HepG2 (cell line): Measurements from ENCODE around the gene EFEMP2. TPM values are rescaled to one million over a fixed set of nuclear protein-coding genes. Genes with fewer than 3 reads are reported as not detected.

Experiments used
- ATAC-seq: fragments of 200-7000 bp; cut with Tn5 transposase; 3 replicates; pipeline ENCODE4 v1.9.1; 2020; ENCODE audit warnings: mild to moderate bottlenecking, moderate library complexity
- BruUV-seq: library from RNA; stranded (reverse); fragments of 400-500 nt; replicated peaks from 2 replicates; lab custom pipeline; 2021; lab: Mats Ljungman, UMichigan
- CTCF ChIA-PET: fragments of 300-600 bp; formaldehyde crosslinking; extraction: SDS; loops from one replicate; lab custom pipeline; 2021; ENCODE audit warnings: low total read pairs, inconsistent platforms, low intra/inter-chr PET ratio; lab: Yijun Ruan, JAX
- POLR2A ChIA-PET: fragments of 350-600 bp; sonication (Branson Sonifier 250); formaldehyde crosslinking; loops from one replicate; lab custom pipeline; 2020; ENCODE audit warnings: antibody characterized with exemption, inconsistent platforms; lab: Yijun Ruan, JAX
- DNase-seq: peaks from one replicate; pipeline ENCODE4 v3.0.0-alpha.2; 2015; ENCODE audit warnings: low spot score
- FAIRE-seq: peaks from 3 replicates; lab custom pipeline; 2011; peaks lifted over from hg19 to GRCh38; lab: Jason Lieb, UNC
- H2AFZ ChIP-seq: one replicate; pipeline ENCODE4 v1.6.1; 2011; ENCODE audit warnings: low read length, inconsistent platforms
- H3K27ac ChIP-seq: fragments of 300-600 bp; 3 replicates; pipeline ENCODE4 v1.8.0; 2011; ENCODE audit warnings: mixed run types, mild to moderate bottlenecking, mixed read lengths, low read length, inconsistent platforms; ENCODE audit not compliant: insufficient read depth; ENCODE audit errors: extremely low read length
- H3K27me3 ChIP-seq, 2 experiments: fragments of 200-600 bp in 1 of 2; 2 replicates in 1 of 2; 3 replicates in 1 of 2; pipeline versions ENCODE4 v1.6.0 to v1.8.0; 2011; ENCODE audit warnings: low read length in 2 of 2, mild to moderate bottlenecking in 2 of 2, moderate library complexity in 2 of 2, inconsistent platforms in 1 of 2; ENCODE audit not compliant: insufficient read depth in 2 of 2, control insufficient read depth in 1 of 2
- H3K36me3 ChIP-seq, 2 experiments: fragments of 200-600 bp in 1 of 2; replicated peaks in 1 of 2; 2 replicates in 1 of 2; 3 replicates in 1 of 2; pipeline versions ENCODE4 v1.5.1 to v1.8.0; 2011; ENCODE audit warnings: low read length in 2 of 2, inconsistent platforms in 1 of 2; ENCODE audit not compliant: insufficient read depth in 2 of 2, control insufficient read depth in 1 of 2
- H3K4me1 ChIP-seq: 2 replicates; pipeline ENCODE4 v1.5.1; 2012; ENCODE audit warnings: low read length, inconsistent platforms; ENCODE audit not compliant: insufficient read depth
- H3K4me2 ChIP-seq: 2 replicates; pipeline ENCODE4 v1.6.0; 2011; ENCODE audit warnings: low read depth, low read length, inconsistent platforms
- H3K4me3 ChIP-seq, 3 experiments: fragments of 200-600 bp in 1 of 3; sonication (generic), shearing (Covaris generic) in 1 of 3; replicated peaks in 1 of 3; 2 replicates each; pipeline ENCODE4 v1.5.1; 2011 to 2016; ENCODE audit warnings: low read length in 3 of 3, inconsistent platforms in 2 of 3, low read depth in 2 of 3, mild to moderate bottlenecking in 2 of 3, control low read depth in 1 of 3, mixed read lengths in 1 of 3; ENCODE audit not compliant: insufficient read depth in 1 of 3
- H3K79me2 ChIP-seq: one replicate; pipeline ENCODE4 v1.6.1; 2011; ENCODE audit warnings: low read length, inconsistent platforms; ENCODE audit not compliant: insufficient read depth
- H3K9ac ChIP-seq: 2 replicates; pipeline ENCODE4 v1.6.0; 2011; ENCODE audit warnings: mild to moderate bottlenecking, low read depth, low read length, inconsistent platforms; ENCODE audit not compliant: insufficient read depth
- H3K9me3 ChIP-seq: 2 replicates; pipeline ENCODE4 v1.5.1; 2012; ENCODE audit warnings: mild to moderate bottlenecking, low read length
- H4K20me1 ChIP-seq: 2 replicates; pipeline ENCODE4 v1.6.0; 2011; ENCODE audit warnings: inconsistent platforms, mild to moderate bottlenecking, low read length, moderate library complexity; ENCODE audit not compliant: insufficient read depth
- ATF7 ChIP-seq, 2 experiments: fragments of 450-650 bp in 1 of 2; sonication (generic) in 1 of 2; formaldehyde crosslinking in 1 of 2; IDR thresholded peaks; 2 replicates each; pipeline versions ENCODE4 v1.4.0 to v1.6.1; 2016 to 2020; ENCODE audit warnings: antibody characterized with exemption in 1 of 2, mild to moderate bottlenecking in 1 of 2, missing genetic modification reagents in 1 of 2
- GABPA ChIP-seq, 2 experiments: IDR thresholded peaks; 2 replicates each; pipeline ENCODE4 v1.6.1; 2011 to 2016; ENCODE audit warnings: low read depth in 2 of 2, low read length in 1 of 2, missing biosample characterization in 1 of 2, missing genetic modification characterization in 1 of 2
- POLR2G ChIP-seq: fragments of 200-400 bp; formaldehyde crosslinking; IDR thresholded peaks from 2 replicates; pipeline ENCODE4 v1.6.1; 2018; ENCODE audit warnings: mild to moderate bottlenecking, low read depth, low read length, moderate library complexity
- RXRA ChIP-seq: sonication (generic); formaldehyde crosslinking; IDR thresholded peaks from 2 replicates; pipeline ENCODE4 v1.5.1; 2020; ENCODE audit warnings: missing genetic modification reagents
- SATB2 ChIP-seq: sonication (generic); formaldehyde crosslinking; IDR thresholded peaks from 2 replicates; pipeline ENCODE4 v1.5.0; 2020; ENCODE audit warnings: missing genetic modification reagents
- SIN3A ChIP-seq: IDR thresholded peaks from 2 replicates; pipeline ENCODE4 v1.6.1; 2011; ENCODE audit warnings: low read depth, mild to moderate bottlenecking, control low read depth, low read length, borderline replicate concordance
- SNRNP70 ChIP-seq: fragments of 200-400 bp; formaldehyde crosslinking; IDR thresholded peaks from 2 replicates; pipeline ENCODE4 v1.6.1; 2017; ENCODE audit warnings: mild to moderate bottlenecking, low read depth, low read length, moderate library complexity
- SOX13 ChIP-seq, 3 experiments: fragments of 450-650 bp in 1 of 3; sonication (generic) in 1 of 3; formaldehyde crosslinking in 1 of 3; IDR thresholded peaks in 2 of 3; conservative IDR thresholded peaks in 1 of 3; 2 replicates each; pipeline versions ENCODE4 v1.5.0 to v1.6.1; 2016 to 2020; ENCODE audit warnings: antibody characterized with exemption in 1 of 3, mild to moderate bottlenecking in 1 of 3, missing compliant biosample characterization in 1 of 3, missing genetic modification reagents in 1 of 3, moderate library complexity in 1 of 3
- SRY ChIP-seq: sonication (generic); formaldehyde crosslinking; IDR thresholded peaks from 2 replicates; pipeline ENCODE4 v1.8.0; 2022; ENCODE audit warnings: mild to moderate bottlenecking, missing genetic modification reagents
- ZNF629 ChIP-seq: sonication (generic); formaldehyde crosslinking; conservative IDR thresholded peaks from 2 replicates; pipeline ENCODE4 v1.5.0; 2020; ENCODE audit warnings: missing genetic modification reagents
- ZNF768 ChIP-seq: sonication (generic); formaldehyde crosslinking; IDR thresholded peaks from 2 replicates; pipeline ENCODE4 v1.4.0; 2020; ENCODE audit warnings: missing genetic modification reagents
- ZNF776 ChIP-seq: sonication (generic); formaldehyde crosslinking; IDR thresholded peaks from 2 replicates; pipeline ENCODE4 v1.4.0; 2020; ENCODE audit warnings: mild to moderate bottlenecking, missing genetic modification reagents
- ZNF841 ChIP-seq: sonication (generic); formaldehyde crosslinking; IDR thresholded peaks from 2 replicates; pipeline ENCODE4 v1.8.1; 2023; ENCODE audit warnings: missing genetic modification reagents, borderline replicate concordance
- WGBS: methylation state at CpG from one replicate; pipeline ENCODE4 v1.1.6; 2017; ENCODE audit warnings: low lambda C conversion rate; 5-methylcytosine and 5-hydroxymethylcytosine counted together
- in situ Hi-C: cut with HindIII; loops from 2 replicates; pipeline ENCODE4 v1.10.0; 2017; ENCODE audit warnings: low pct_unique_long_range_greater_than_20kb; ENCODE audit not compliant: extremely low pct_ligation_motif_present
- intact Hi-C: fragments of 100-400 bp; cut with micrococcal nuclease; formaldehyde crosslinking; loops from one replicate; pipeline ENCODE4 v1.10.0; 2022; ENCODE audit not compliant: unreplicated experiment
- polyA plus RNA-seq, 8 experiments: library from polyadenylated mRNA; depleted of rRNA in 3 of 8; stranded (reverse) in 7 of 8; unstranded in 1 of 8; fragments of >200 nt; fragmentation: Illumina TruSeq in 4 of 8; extraction: Trizol in 4 of 8; gene quantifications; 2 replicates each; pipeline versions ENCODE4 v1.2.1 to v1.2.3, GENCODE V29; 2011 to 2016; ENCODE audit warnings: low read depth in 4 of 8, missing spikeins in 1 of 8, mixed read lengths in 1 of 8; ENCODE audit not compliant: insufficient read depth in 1 of 8
- total RNA-seq, 5 experiments: library from RNA; depleted of rRNA; stranded (reverse); fragments of >200 nt; fragmentation: Illumina TruSeq; extraction: Trizol; gene quantifications; 2 replicates each; pipeline ENCODE4 v1.2.3, GENCODE V29; 2016; ENCODE audit warnings: low read depth in 1 of 5
- TF ChIP-seq, protein P1 (sequence below): IDR thresholded peaks from 2 replicates; pipeline ENCODE4 v1.6.1; 2016; ENCODE audit warnings: missing compliant biosample characterization, missing genetic modification reagents, borderline replicate concordance
- TF ChIP-seq, protein P2 (sequence below): sonication (generic); formaldehyde crosslinking; IDR thresholded peaks from 2 replicates; pipeline ENCODE4 v1.8.0; 2022; ENCODE audit warnings: missing genetic modification reagents, mild to moderate bottlenecking, moderate library complexity, borderline replicate concordance

The EFEMP2 gene
- total and polyA plus RNA-seq, 2 of the 13 experiments (the other 11 are each of a cell fraction or from before 2014, with no cell fraction given), result 7.4 to 29.7 TPM

- TF ChIP-seq, protein P1, sequence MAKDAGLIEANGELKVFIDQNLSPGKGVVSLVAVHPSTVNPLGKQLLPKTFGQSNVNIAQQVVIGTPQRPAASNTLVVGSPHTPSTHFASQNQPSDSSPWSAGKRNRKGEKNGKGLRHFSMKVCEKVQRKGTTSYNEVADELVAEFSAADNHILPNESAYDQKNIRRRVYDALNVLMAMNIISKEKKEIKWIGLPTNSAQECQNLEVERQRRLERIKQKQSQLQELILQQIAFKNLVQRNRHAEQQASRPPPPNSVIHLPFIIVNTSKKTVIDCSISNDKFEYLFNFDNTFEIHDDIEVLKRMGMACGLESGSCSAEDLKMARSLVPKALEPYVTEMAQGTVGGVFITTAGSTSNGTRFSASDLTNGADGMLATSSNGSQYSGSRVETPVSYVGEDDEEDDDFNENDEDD, result peak; percentile 75; the same call in 1 of the 2 replicates
- TF ChIP-seq POLR2G, result no peak
- no peak for TF ChIP-seq ZNF776 (CRISPR knock-in tag)
- 0 out of 2 replicates have a peak, but pooled peaks have one; percentile 12 for TF ChIP-seq RXRA
- TF ChIP-seq ZNF841 (CRISPR knock-in tag), result no peak
- TF ChIP-seq GABPA (IDR thresholded peaks at IDR 0.05; ENCODE audit: low read depth, low read length), result no peak
- TF ChIP-seq GABPA (CRISPR knock-in tag; IDR thresholded peaks at IDR 0.05; ENCODE audit: low read depth), result 0 out of 2 replicates have a peak, but pooled peaks have one; percentile 30
- TF ChIP-seq SATB2 (CRISPR knock-in tag), result no peak
- no peak for TF ChIP-seq ATF7 (IDR thresholded peaks at IDR 0.05)
- no peak for TF ChIP-seq ATF7 (CRISPR knock-in tag; IDR thresholded peaks at IDR 0.05)
- TF ChIP-seq SRY (CRISPR knock-in tag), result 0 out of 2 replicates have a peak, but pooled peaks have one; percentile 17
These were observed 39.3 kb upstream of the EFEMP2 start (continued) for GRCh38 chr11:65911682-65912568.

- ATAC-seq (no peak), DNase-seq (no peak), FAIRE-seq (no peak)
- no peak overlapping the region for H3K27ac ChIP-seq
- H3K9me3 ChIP-seq, result no peaks in the 10 kb centered on the region
- H3K79me2 ChIP-seq, result no peaks in the 10 kb centered on the region
- in situ Hi-C loops (no loop called here), intact Hi-C loops (no loop called here)
- ChIA-PET CTCF (no interaction called here), POLR2A (interaction anchor here (1.6 to 2.0 kb wide), 3 partner anchors 10 to 20 kb away, joined by 8 to 12 read pairs (median 8); partner anchors contain the start of genes C11orf68, CCDC85B, DRAP1 and FIBP)
- peaks cover 0 to 3% of the 10 kb centered on the region in 2 experiments; a peak in 1 of 5 replicates for H3K27me3 ChIP-seq
- WGBS, result 60% methylated on average over 6 of the region's 6 CpGs
- H3K4me1 ChIP-seq, result peaks cover 48% of the 10 kb centered on the region
- no peak overlapping the region for H3K9ac ChIP-seq
- no peak overlapping the region for H3K4me3 ChIP-seq
- TF ChIP-seq, protein P2, sequence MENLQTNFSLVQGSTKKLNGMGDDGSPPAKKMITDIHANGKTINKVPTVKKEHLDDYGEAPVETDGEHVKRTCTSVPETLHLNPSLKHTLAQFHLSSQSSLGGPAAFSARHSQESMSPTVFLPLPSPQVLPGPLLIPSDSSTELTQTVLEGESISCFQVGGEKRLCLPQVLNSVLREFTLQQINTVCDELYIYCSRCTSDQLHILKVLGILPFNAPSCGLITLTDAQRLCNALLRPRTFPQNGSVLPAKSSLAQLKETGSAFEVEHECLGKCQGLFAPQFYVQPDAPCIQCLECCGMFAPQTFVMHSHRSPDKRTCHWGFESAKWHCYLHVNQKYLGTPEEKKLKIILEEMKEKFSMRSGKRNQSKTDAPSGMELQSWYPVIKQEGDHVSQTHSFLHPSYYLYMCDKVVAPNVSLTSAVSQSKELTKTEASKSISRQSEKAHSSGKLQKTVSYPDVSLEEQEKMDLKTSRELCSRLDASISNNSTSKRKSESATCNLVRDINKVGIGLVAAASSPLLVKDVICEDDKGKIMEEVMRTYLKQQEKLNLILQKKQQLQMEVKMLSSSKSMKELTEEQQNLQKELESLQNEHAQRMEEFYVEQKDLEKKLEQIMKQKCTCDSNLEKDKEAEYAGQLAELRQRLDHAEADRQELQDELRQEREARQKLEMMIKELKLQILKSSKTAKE (CRISPR knock-in tag), result no peak
- TF ChIP-seq ZNF629 (CRISPR knock-in tag), result 0 out of 2 replicates have a peak, but pooled peaks have one; percentile 11
- no peak for TF ChIP-seq SIN3A
- TF ChIP-seq ZNF768 (CRISPR knock-in tag), result peak; percentile 90
- TF ChIP-seq SNRNP70, result no peak
- TF ChIP-seq SOX13 (IDR thresholded peaks at IDR 0.05), result no peak
- TF ChIP-seq SOX13 (CRISPR knock-in tag; conservative IDR thresholded peaks at IDR 0.05 in 1 of 2, IDR thresholded peaks at IDR 0.05 in 1 of 2), result no peak
- H3K36me3 ChIP-seq, result no peaks in the 10 kb centered on the region
- no peaks in the 10 kb centered on the region for H4K20me1 ChIP-seq
- BruUV-seq, result no TSS peak
- no peak overlapping the region for H2AFZ ChIP-seq
- H3K4me2 ChIP-seq, result no peak overlapping the region
These were observed 35.3 kb upstream of the EFEMP2 start for GRCh38 chr11:65907878-65908277.
